GM21576 (cell line): ENCODE data around the gene CA12.
"Not testable (repeated sequence)": the region's sequence is repeated elsewhere in the genome, so short reads cannot be mapped to it uniquely, and the experiment has no call there.

Experiments used
- ATAC-seq: cut with Tn5 transposase; IDR thresholded peaks from one replicate; pipeline ENCODE4 v1.9.1; 2021; ENCODE audit warnings: mild to moderate bottlenecking, moderate library complexity; ENCODE audit not compliant: unreplicated experiment

Gene CA12

GRCh38 chr15:63360170-63360569, 21.5 kb downstream of the CA12 start:
- ATAC-seq = no peak

GRCh38 chr15:63358241-63359029, 23.2 kb downstream of the CA12 start:
- no peak for ATAC-seq

GRCh38 chr15:63357731-63358130, 23.9 kb downstream of the CA12 start:
- ATAC-seq = no peak

GRCh38 chr15:63357061-63357460, 24.6 kb downstream of the CA12 start:
- ATAC-seq = no peak

- ATAC-seq = no peak
Measured at GRCh38 chr15:63354821-63355650, 26.6 kb downstream of the CA12 start.

- no peak for ATAC-seq
Measured at GRCh38 chr15:63353887-63354286, 27.8 kb downstream of the CA12 start.

GRCh38 chr15:63353261-63353660, 28.4 kb downstream of the CA12 start:
- no peak for ATAC-seq

- no peak for ATAC-seq
Measured at GRCh38 chr15:63352808-63353207, 28.8 kb downstream of the CA12 start.

GRCh38 chr15:63351170-63351569, 30.5 kb downstream of the CA12 start:
- no peak for ATAC-seq

GRCh38 chr15:63350178-63350621, 31.4 kb downstream of the CA12 start:
- no peak for ATAC-seq

- no peak for ATAC-seq
Measured at GRCh38 chr15:63349621-63350020, 32.0 kb downstream of the CA12 start.

- no peak for ATAC-seq
Measured at GRCh38 chr15:63349156-63349555, 32.5 kb downstream of the CA12 start.

GRCh38 chr15:63348392-63348791, 33.3 kb downstream of the CA12 start:
- no peak for ATAC-seq

- no peak for ATAC-seq
Measured at GRCh38 chr15:63347074-63347857, 34.4 kb downstream of the CA12 start.

GRCh38 chr15:63345391-63345752, 36.3 kb downstream of the CA12 start:
- ATAC-seq = no peak

GRCh38 chr15:63344731-63345390, 36.8 kb downstream of the CA12 start:
- ATAC-seq = no peak

- ATAC-seq = not testable (repeated sequence)
Measured at GRCh38 chr15:63342996-63343562, 38.6 kb downstream of the CA12 start.

- ATAC-seq = no peak
Measured at GRCh38 chr15:63341898-63342297, 39.7 kb downstream of the CA12 start.

- ATAC-seq = no peak
Measured at GRCh38 chr15:63340878-63341277, 40.8 kb downstream of the CA12 start.

GRCh38 chr15:63340353-63340752, 41.3 kb downstream of the CA12 start:
- ATAC-seq = no peak
